Mesenchymal stem cell (in vitro differentiated cells and primary cell): ENCODE results near the gene ATP6V0A1.
A peak's percentile ranks its signal among the peaks of the same experiment; 100 is the strongest.

Source experiments
- DNase-seq: peaks from one replicate; pipeline ENCODE4 v3.0.0-alpha.2; 2013
- H2AFZ ChIP-seq: one replicate; pipeline ENCODE4 v1.6.1; 2013; ENCODE audit warnings: low read depth, mild to moderate bottlenecking, control low read depth, inconsistent platforms, low read length, moderate library complexity
- H2AK5ac ChIP-seq: 2 replicates; pipeline ENCODE4 v1.6.1; 2013; ENCODE audit warnings: low read length, moderate library complexity, mild to moderate bottlenecking, inconsistent platforms; ENCODE audit not compliant: severe bottlenecking
- H2BK120ac ChIP-seq: one replicate; pipeline ENCODE4 v1.6.1; 2013; ENCODE audit warnings: low read depth, mild to moderate bottlenecking, inconsistent platforms, low read length, moderate library complexity
- H2BK12ac ChIP-seq, 2 experiments: one replicate each; pipeline ENCODE4 v1.6.1; 2013; ENCODE audit warnings: inconsistent platforms in 2 of 2, low read length in 2 of 2, mild to moderate bottlenecking in 2 of 2, moderate library complexity in 2 of 2, control low read depth in 1 of 2
- H2BK15ac ChIP-seq: one replicate; pipeline ENCODE4 v1.6.1; 2013; ENCODE audit warnings: mild to moderate bottlenecking, low read depth, inconsistent platforms; ENCODE audit not compliant: poor library complexity, severe bottlenecking
- H2BK5ac ChIP-seq: 2 replicates; pipeline ENCODE4 v1.6.1; 2013; ENCODE audit warnings: low read depth, mild to moderate bottlenecking, low read length, control low read depth, inconsistent platforms; ENCODE audit not compliant: poor library complexity, severe bottlenecking
- H3K14ac ChIP-seq, 2 experiments: one replicate each; pipeline ENCODE4 v1.6.1; 2013; ENCODE audit warnings: inconsistent platforms in 2 of 2, low read length in 2 of 2, control low read depth in 1 of 2, mild to moderate bottlenecking in 1 of 2, moderate library complexity in 1 of 2
- H3K18ac ChIP-seq, 2 experiments: one replicate each; pipeline ENCODE4 v1.6.1; 2013; ENCODE audit warnings: inconsistent platforms in 2 of 2, low read length in 2 of 2, control low read depth in 1 of 2, low read depth in 1 of 2, mild to moderate bottlenecking in 1 of 2
- H3K23ac ChIP-seq, 2 experiments: one replicate each; pipeline ENCODE4 v1.6.1; 2013; ENCODE audit warnings: inconsistent platforms in 2 of 2, low read length in 2 of 2, mild to moderate bottlenecking in 2 of 2, moderate library complexity in 2 of 2, control low read depth in 1 of 2
- H3K27ac ChIP-seq: 2 replicates; pipeline ENCODE4 v1.5.1; 2013; ENCODE audit warnings: mild to moderate bottlenecking, moderate library complexity, low read length, control low read depth, inconsistent platforms; ENCODE audit not compliant: poor library complexity, severe bottlenecking
- H3K27me3 ChIP-seq, 2 experiments: 2 replicates each; pipeline versions ENCODE4 v1.6.1 to v1.7.0; 2013; ENCODE audit warnings: low read length in 2 of 2, mild to moderate bottlenecking in 2 of 2, moderate library complexity in 2 of 2, control low read depth in 1 of 2, inconsistent platforms in 1 of 2; ENCODE audit not compliant: control insufficient read depth in 1 of 2, insufficient read depth in 1 of 2
- H3K36me3 ChIP-seq, 2 experiments: 2 replicates each; pipeline versions ENCODE4 v1.6.1 to v1.7.0; 2013; ENCODE audit warnings: low read length in 2 of 2, control low read depth in 1 of 2, inconsistent platforms in 1 of 2, low read depth in 1 of 2, mild to moderate bottlenecking in 1 of 2; ENCODE audit not compliant: insufficient read depth in 2 of 2, control insufficient read depth in 1 of 2
- H3K4ac ChIP-seq, 2 experiments: one replicate each; pipeline ENCODE4 v1.6.1; 2013; ENCODE audit warnings: inconsistent platforms in 2 of 2, low read length in 2 of 2, mild to moderate bottlenecking in 2 of 2, moderate library complexity in 2 of 2, control low read depth in 1 of 2, low read depth in 1 of 2
- H3K4me1 ChIP-seq: 2 replicates; pipeline ENCODE4 v1.6.1; 2013; ENCODE audit warnings: low read depth, low read length, control low read depth; ENCODE audit not compliant: control insufficient read depth, insufficient read depth
- H3K4me2 ChIP-seq: 2 replicates; pipeline ENCODE4 v1.6.1; 2013; ENCODE audit warnings: low read length, mild to moderate bottlenecking, inconsistent platforms; ENCODE audit not compliant: poor library complexity, severe bottlenecking
- H3K4me3 ChIP-seq, 2 experiments: 2 replicates each; pipeline versions ENCODE4 v1.5.1 to v1.7.0; 2013; ENCODE audit warnings: low read length in 2 of 2, mild to moderate bottlenecking in 2 of 2, control low read depth in 1 of 2, low read depth in 1 of 2; ENCODE audit not compliant: insufficient read depth in 1 of 2
- H3K79me1 ChIP-seq: replicated peaks from 2 replicates; pipeline ENCODE4 v1.6.1; 2013; ENCODE audit warnings: mild to moderate bottlenecking, control low read depth, low read length, inconsistent platforms; ENCODE audit not compliant: poor library complexity, severe bottlenecking
- H3K9ac ChIP-seq: 2 replicates; pipeline ENCODE4 v1.7.0; 2013; ENCODE audit warnings: mild to moderate bottlenecking, low read length, moderate library complexity
- H3K9me3 ChIP-seq: 2 replicates; pipeline ENCODE4 v1.7.0; 2013; ENCODE audit warnings: mild to moderate bottlenecking, low read length; ENCODE audit not compliant: control insufficient read depth
- H4K8ac ChIP-seq: one replicate; pipeline ENCODE4 v1.6.1; 2013; ENCODE audit warnings: inconsistent platforms, mild to moderate bottlenecking, low read length, moderate library complexity
- H4K91ac ChIP-seq: one replicate; pipeline ENCODE4 v1.6.1; 2013; ENCODE audit warnings: mild to moderate bottlenecking, low read length, inconsistent platforms
- WGBS: methylation state at CpG from one replicate; pipeline ENCODE4 v1.1.7; 2013; ENCODE audit warnings: mixed read lengths; 5-methylcytosine and 5-hydroxymethylcytosine counted together

ATP6V0A1 gene

DNA sequence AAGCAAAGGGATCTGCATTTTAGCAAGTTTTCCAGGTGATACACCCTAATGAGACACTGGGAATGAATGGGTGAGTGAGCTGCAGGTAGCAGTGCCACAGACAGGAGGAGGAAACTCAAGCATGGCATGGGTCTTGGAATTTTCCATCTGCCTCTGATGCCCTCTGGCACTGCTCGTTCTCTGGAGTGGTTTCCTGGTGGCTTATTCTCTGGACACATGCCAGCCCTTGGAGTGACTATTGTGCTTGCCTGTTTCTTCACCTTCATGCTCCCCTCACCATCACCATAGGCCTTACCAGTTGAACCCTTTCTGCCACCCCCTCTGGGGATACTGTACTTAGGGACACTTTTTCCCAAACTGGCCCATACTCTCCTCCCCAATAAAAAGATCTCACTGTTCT, 104.9 kb downstream of the ATP6V0A1 start:
- Histone ChIP-seq H3K4me1 (peaks cover 46% of the 10 kb centered on the region), H2BK5ac (no peak overlapping the region), H3K14ac (no peak overlapping the region), H4K91ac (no peak overlapping the region), H3K79me1 (peaks cover 24% of the 10 kb centered on the region), H3K9me3 (no peaks in the 10 kb centered on the region), H3K27ac (no peak overlapping the region), H3K9ac (peak overlapping the region; percentile 97), H3K4ac (no peak overlapping the region), H3K18ac (no peak overlapping the region), H2AK5ac (no peak overlapping the region), H2BK120ac (no peak overlapping the region), H2BK15ac (no peak overlapping the region), H3K23ac (no peak overlapping the region), H2BK12ac (no peak overlapping the region), H3K4me3 (peak overlapping the region in 1 of 2 experiments; percentile 95), H3K36me3 (peaks cover 36 to 43% of the 10 kb centered on the region in 2 experiments), H3K4me2 (no peak overlapping the region), H3K27me3 (no peaks in the 10 kb centered on the region), H2AFZ (no peak overlapping the region), H4K8ac (no peak overlapping the region)
- WGBS = 84% methylated on average over 1 of the region's 1 CpG
- no peak for DNase-seq

GRCh38 chr17:42563950-42564349, 105.3 kb downstream of the ATP6V0A1 start:
- no peak overlapping the region for H3K18ac ChIP-seq
- H3K23ac ChIP-seq = no peak overlapping the region
- no peak overlapping the region for H3K4me2 ChIP-seq
- no peaks in the 10 kb centered on the region for H3K9me3 ChIP-seq
- H2BK12ac ChIP-seq = no peak overlapping the region
- no peak overlapping the region for H2AK5ac ChIP-seq
- no peak overlapping the region for H2AFZ ChIP-seq
- H3K36me3 ChIP-seq = peaks cover 40 to 47% of the 10 kb centered on the region in 2 experiments
- H3K27ac ChIP-seq = no peak overlapping the region
- H3K4ac ChIP-seq = no peak overlapping the region
- H3K4me1 ChIP-seq = peaks cover 49% of the 10 kb centered on the region
- no peak overlapping the region for H3K14ac ChIP-seq
- peaks cover 28% of the 10 kb centered on the region for H3K79me1 ChIP-seq
- no peak overlapping the region for H2BK5ac ChIP-seq
- no peak overlapping the region for H2BK15ac ChIP-seq
- no peak overlapping the region for H2BK120ac ChIP-seq
- no peaks in the 10 kb centered on the region for H3K27me3 ChIP-seq
- peak overlapping the region; percentile 97 for H3K9ac ChIP-seq
- WGBS = 78% methylated on average over 7 of the region's 9 CpGs
- peak overlapping the region in 1 of 2 experiments; percentile 95 for H3K4me3 ChIP-seq
- no peak for DNase-seq
- H4K91ac ChIP-seq = no peak overlapping the region
- no peak overlapping the region for H4K8ac ChIP-seq

DNA sequence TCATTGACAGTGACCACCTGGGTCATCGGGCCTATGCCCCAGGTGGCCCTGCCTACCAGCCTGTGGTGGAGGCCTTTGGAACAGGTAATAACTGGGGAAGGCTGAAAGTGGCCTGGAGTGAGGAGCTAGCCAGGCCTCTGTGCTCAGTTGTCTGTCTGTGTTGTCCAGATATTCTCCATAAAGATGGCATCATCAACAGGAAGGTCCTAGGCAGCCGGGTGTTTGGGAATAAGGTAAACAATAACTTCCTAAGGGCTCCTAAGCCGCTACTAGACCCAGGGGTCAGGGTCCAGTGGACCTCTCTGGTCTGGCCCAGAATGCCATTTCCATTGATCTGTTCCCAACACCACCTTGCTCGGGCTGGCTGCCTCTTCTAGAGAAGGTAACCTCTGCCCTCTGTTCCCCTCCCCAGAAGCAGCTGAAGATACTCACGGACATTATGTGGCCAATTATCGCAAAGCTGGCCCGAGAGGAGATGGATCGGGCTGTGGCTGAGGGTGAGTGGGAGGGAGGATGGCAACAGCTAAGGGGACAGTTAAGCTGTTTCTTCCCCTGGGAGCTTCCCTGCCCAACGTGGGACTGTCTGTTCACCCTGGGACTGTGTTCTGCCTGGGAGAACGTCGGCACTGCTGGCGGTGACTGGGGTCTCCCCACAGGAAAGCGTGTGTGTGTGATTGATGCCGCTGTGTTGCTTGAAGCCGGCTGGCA, 106.3 kb downstream of the ATP6V0A1 start:
- Histone ChIP-seq H3K9me3 (no peaks in the 10 kb centered on the region), H3K4me3 (no peak overlapping the region), H3K9ac (peak overlapping the region; percentile 14), H3K4me1 (peaks cover 49% of the 10 kb centered on the region), H3K27ac (no peak overlapping the region), H3K27me3 (no peaks in the 10 kb centered on the region), H3K18ac (no peak overlapping the region), H2BK5ac (no peak overlapping the region), H3K4me2 (no peak overlapping the region), H2BK15ac (no peak overlapping the region), H4K91ac (no peak overlapping the region), H3K79me1 (peaks cover 31% of the 10 kb centered on the region), H2BK12ac (no peak overlapping the region), H2AK5ac (no peak overlapping the region), H4K8ac (no peak overlapping the region), H3K36me3 (peaks cover 51 to 57% of the 10 kb centered on the region in 2 experiments), H2BK120ac (no peak overlapping the region), H3K4ac (no peak overlapping the region), H3K23ac (no peak overlapping the region), H2AFZ (no peak overlapping the region), H3K14ac (no peak overlapping the region)
- DNase-seq = no peak
- WGBS = 89% methylated on average over 15 of the region's 15 CpGs

DNA sequence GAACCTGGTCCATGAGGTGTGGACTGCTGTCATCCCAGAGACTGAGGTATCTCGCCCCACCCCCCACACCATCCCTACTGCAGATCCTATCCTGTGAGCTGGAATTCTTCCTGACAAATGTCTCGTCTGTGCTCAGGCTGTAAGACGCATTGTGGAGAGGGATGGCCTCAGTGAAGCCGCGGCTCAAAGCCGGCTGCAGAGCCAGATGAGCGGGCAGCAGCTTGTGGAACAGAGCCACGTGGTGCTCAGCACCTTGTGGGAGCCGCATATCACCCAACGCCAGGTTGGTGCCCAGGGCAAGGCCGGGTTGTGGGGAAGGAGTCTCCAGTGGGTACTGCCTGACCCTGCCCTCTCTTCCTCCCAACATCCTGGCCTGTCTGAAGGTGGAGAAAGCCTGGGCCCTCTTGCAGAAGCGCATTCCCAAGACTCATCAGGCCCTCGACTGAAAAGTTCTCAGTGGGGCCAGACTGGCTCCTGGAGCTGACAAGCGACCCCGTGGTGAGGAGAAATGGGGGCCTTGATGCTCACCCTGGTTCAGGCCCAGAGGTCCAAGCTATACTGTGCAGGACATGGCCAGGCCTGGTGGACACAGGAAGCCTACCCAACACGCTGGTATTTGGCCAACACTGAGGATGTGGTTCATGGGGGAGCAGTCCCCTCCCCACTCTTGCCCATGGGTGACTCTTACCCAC, 107.0 kb downstream of the ATP6V0A1 start:
- H3K4me2 ChIP-seq = no peak overlapping the region
- H3K9me3 ChIP-seq = no peaks in the 10 kb centered on the region
- H2AFZ ChIP-seq = no peak overlapping the region
- H3K23ac ChIP-seq = no peak overlapping the region
- H3K9ac ChIP-seq = peak overlapping the region; percentile 91
- 95% methylated on average over 16 of the region's 16 CpGs for WGBS
- no peak overlapping the region for H2BK120ac ChIP-seq
- no peak for DNase-seq
- H2AK5ac ChIP-seq = no peak overlapping the region
- H2BK12ac ChIP-seq = no peak overlapping the region
- peaks cover 49% of the 10 kb centered on the region for H3K4me1 ChIP-seq
- peak overlapping the region; percentile 94 for H4K8ac ChIP-seq
- H3K36me3 ChIP-seq = peaks cover 57 to 61% of the 10 kb centered on the region in 2 experiments
- H2BK15ac ChIP-seq = no peak overlapping the region
- H3K79me1 ChIP-seq = peaks cover 31% of the 10 kb centered on the region
- H3K14ac ChIP-seq = no peak overlapping the region
- no peak overlapping the region for H3K4me3 ChIP-seq
- no peak overlapping the region for H2BK5ac ChIP-seq
- no peak overlapping the region for H3K4ac ChIP-seq
- no peak overlapping the region for H3K27ac ChIP-seq
- H3K18ac ChIP-seq = no peak overlapping the region
- H4K91ac ChIP-seq = peak overlapping the region; percentile 2
- H3K27me3 ChIP-seq = no peaks in the 10 kb centered on the region
